SK-N-SH (cell line): ENCODE data around the gene PECR. TPM values are rescaled to one million over a fixed set of nuclear protein-coding genes. Genes with fewer than 3 reads are reported as not detected.

Source experiments
- CTCF ChIA-PET: fragments of 300-600, 350-600 bp; formaldehyde crosslinking; extraction: SDS; loops from one replicate; lab custom pipeline; 2021; lab: Yijun Ruan, JAX
- POLR2A ChIA-PET: fragments of 350-600 bp; sonication (Branson Sonifier 250); formaldehyde crosslinking; extraction: SDS; loops from one replicate; lab custom pipeline; 2020; ENCODE audit warnings: antibody characterized with exemption, inconsistent platforms; lab: Yijun Ruan, JAX
- DNase-seq: peaks from one replicate; pipeline ENCODE4 v3.0.0; 2012
- H2AFZ ChIP-seq: fragments of 200-600 bp; sonication (generic); 2 replicates; pipeline ENCODE4 v1.8.1; 2016; ENCODE audit warnings: antibody characterized with exemption, mild to moderate bottlenecking, low read depth
- H3F3A ChIP-seq: fragments of 200-600 bp; sonication (generic); replicated peaks from 2 replicates; pipeline ENCODE3; 2016; ENCODE audit warnings: antibody characterized with exemption, mild to moderate bottlenecking; ENCODE audit not compliant: insufficient read depth
- H3K27ac ChIP-seq, 2 experiments: fragments of 200-500 bp in 1 of 2; fragments of 200-600 bp in 1 of 2; sonication (Bioruptor generic) in 1 of 2; sonication (generic), shearing (Covaris generic) in 1 of 2; 2 replicates each; pipeline versions ENCODE4 v1.5.1 to v1.6.1; 2014 to 2016; ENCODE audit warnings: low read depth in 2 of 2, inconsistent platforms in 1 of 2, low read length in 1 of 2, mild to moderate bottlenecking in 1 of 2, mixed read lengths in 1 of 2
- H3K27me3 ChIP-seq: fragments of 200-600 bp; sonication (generic), shearing (Covaris generic); 2 replicates; pipeline ENCODE4 v1.6.1; 2016; ENCODE audit warnings: mixed run types; ENCODE audit not compliant: insufficient read depth
- H3K36me3 ChIP-seq, 2 experiments: fragments of 200-500 bp in 1 of 2; fragments of 200-600 bp in 1 of 2; sonication (Bioruptor generic) in 1 of 2; sonication (generic) in 1 of 2; replicated peaks in 1 of 2; 2 replicates each; pipeline versions ENCODE3 to v1.5.1; 2014 to 2016; ENCODE audit warnings: low read length in 1 of 2, mild to moderate bottlenecking in 1 of 2; ENCODE audit not compliant: insufficient read depth in 2 of 2, control insufficient read depth in 1 of 2
- H3K4me1 ChIP-seq, 2 experiments: fragments of 200-500 bp in 1 of 2; fragments of 200-600 bp in 1 of 2; sonication (Bioruptor generic) in 1 of 2; sonication (generic), shearing (Covaris generic) in 1 of 2; 2 replicates each; pipeline versions ENCODE4 v1.5.1 to v1.6.1; 2014 to 2016; ENCODE audit warnings: low read depth in 1 of 2, low read length in 1 of 2, mixed run types in 1 of 2; ENCODE audit not compliant: insufficient read depth in 2 of 2, control insufficient read depth in 1 of 2
- H3K4me2 ChIP-seq: fragments of 200-600 bp; sonication (generic), shearing (Covaris generic); 2 replicates; pipeline ENCODE4 v1.6.1; 2017; ENCODE audit warnings: mixed run types
- H3K4me3 ChIP-seq, 2 experiments: fragments of 200-500 bp in 1 of 2; fragments of 200-600 bp in 1 of 2; sonication (Bioruptor generic) in 1 of 2; sonication (generic), shearing (Covaris generic) in 1 of 2; 2 replicates each; pipeline versions ENCODE4 v1.5.1 to v1.8.1; 2014 to 2016; ENCODE audit warnings: low read depth in 2 of 2, inconsistent platforms in 1 of 2, low read length in 1 of 2, mild to moderate bottlenecking in 1 of 2, mixed read lengths in 1 of 2, moderate library complexity in 1 of 2
- H3K79me2 ChIP-seq: fragments of 200-600 bp; sonication (generic); 2 replicates; pipeline ENCODE4 v1.8.1; 2017; ENCODE audit warnings: mild to moderate bottlenecking; ENCODE audit not compliant: insufficient read depth
- H3K9ac ChIP-seq: fragments of 200-600 bp; sonication (generic); 2 replicates; pipeline ENCODE4 v1.6.1; 2017; ENCODE audit warnings: mixed run types
- H3K9me2 ChIP-seq: fragments of 200-600 bp; sonication (generic); 2 replicates; pipeline ENCODE4 v1.6.1; 2017; ENCODE audit warnings: mixed run types
- H3K9me3 ChIP-seq: fragments of 200-600 bp; sonication (generic); 2 replicates; pipeline ENCODE4 v1.6.1; 2017; ENCODE audit warnings: mixed run types, mild to moderate bottlenecking, moderate library complexity
- H4K20me1 ChIP-seq: fragments of 200-600 bp; sonication (generic); 2 replicates; pipeline ENCODE4 v1.6.1; 2017; ENCODE audit warnings: mild to moderate bottlenecking, mixed run types; ENCODE audit not compliant: insufficient read depth
- EP300 ChIP-seq, 2 experiments: IDR thresholded peaks; 2 replicates each; pipeline versions ENCODE4 v1.4.0 to v1.6.1; 2012; ENCODE audit warnings: borderline replicate concordance in 1 of 2, low read depth in 1 of 2, low read length in 1 of 2
- FOSL2 ChIP-seq: IDR thresholded peaks from 2 replicates; pipeline ENCODE4 v1.4.0; 2012; ENCODE audit warnings: low read depth, mild to moderate bottlenecking, moderate library complexity, borderline replicate concordance
- FOXM1 ChIP-seq: IDR thresholded peaks from 2 replicates; pipeline ENCODE4 v1.4.0; 2012; ENCODE audit warnings: low read depth, mild to moderate bottlenecking
- GABPA ChIP-seq: IDR thresholded peaks from 2 replicates; pipeline ENCODE4 v1.4.0; 2012; ENCODE audit warnings: low read depth, mild to moderate bottlenecking
- GATA2 ChIP-seq: sonication (generic); formaldehyde crosslinking; IDR thresholded peaks from 2 replicates; pipeline ENCODE4 v1.5.0; 2020; ENCODE audit warnings: mild to moderate bottlenecking, missing genetic modification reagents
- MAX ChIP-seq: IDR thresholded peaks from 2 replicates; pipeline ENCODE4 v1.4.0; 2012; ENCODE audit warnings: low read depth
- PBX3 ChIP-seq: IDR thresholded peaks from 2 replicates; pipeline ENCODE4; 2012
- RAD21 ChIP-seq: IDR thresholded peaks from 2 replicates; pipeline ENCODE4 v1.6.1; 2012; ENCODE audit warnings: mild to moderate bottlenecking, low read length
- RCOR1 ChIP-seq: fragments of 150-350 bp; IDR thresholded peaks from 2 replicates; pipeline ENCODE4 v1.6.1; 2017; ENCODE audit warnings: antibody characterized with exemption, low read length
- TAF1 ChIP-seq: IDR thresholded peaks from 2 replicates; pipeline ENCODE4 v1.6.1; 2012; ENCODE audit warnings: low read depth, mild to moderate bottlenecking, low read length, moderate library complexity, borderline replicate concordance
- WGBS: methylation state at CpG from one replicate; pipeline ENCODE4 v1.1.6; 2017; ENCODE audit warnings: low lambda C conversion rate; 5-methylcytosine and 5-hydroxymethylcytosine counted together
- polyA plus RNA-seq, 3 experiments: library from polyadenylated mRNA; depleted of rRNA; stranded (reverse); fragments of >200 nt; gene quantifications; 2 replicates each; pipeline ENCODE4 v1.2.3, GENCODE V29; 2012
- TF ChIP-seq, protein P1 (sequence below): fragments of 150-350 bp; IDR thresholded peaks from 2 replicates; pipeline ENCODE4 v1.6.1; 2017; ENCODE audit warnings: antibody characterized with exemption, low read length, low read depth, borderline replicate concordance
- TF ChIP-seq, protein P2 (sequence below): IDR thresholded peaks from 2 replicates; pipeline ENCODE4 v1.6.1; 2012; ENCODE audit warnings: mild to moderate bottlenecking, low read depth, low read length, moderate library complexity

Gene PECR
- polyA plus RNA-seq, 1 of the 3 experiments (the other 2 are of a cell fraction) = 18.6 TPM

DNA sequence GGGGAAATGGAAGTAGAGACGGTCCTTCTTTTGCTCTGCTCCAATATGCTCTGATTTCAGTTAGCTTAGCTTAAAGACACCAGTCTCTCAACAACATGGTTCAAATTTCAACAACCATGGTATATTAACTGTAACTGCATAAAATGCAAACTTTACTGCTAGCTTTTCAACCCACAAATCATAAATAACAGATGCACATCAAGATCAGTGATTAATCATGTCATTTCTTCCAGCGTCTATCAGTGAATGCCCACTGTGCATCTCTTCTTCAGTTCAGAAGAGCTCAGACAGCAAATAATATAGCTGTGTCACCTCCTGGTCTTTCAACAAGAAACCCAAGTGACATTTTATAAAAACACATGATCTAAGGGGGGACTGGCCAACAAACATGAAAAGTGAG lies 12.6 kb downstream of the PECR start:
- Histone ChIP-seq H3K27me3 (no peaks in the 10 kb centered on the region), H2AFZ (no peak overlapping the region), H3K9me3 (no peaks in the 10 kb centered on the region), H3K4me2 (no peak overlapping the region)
- TF ChIP-seq, protein P1, sequence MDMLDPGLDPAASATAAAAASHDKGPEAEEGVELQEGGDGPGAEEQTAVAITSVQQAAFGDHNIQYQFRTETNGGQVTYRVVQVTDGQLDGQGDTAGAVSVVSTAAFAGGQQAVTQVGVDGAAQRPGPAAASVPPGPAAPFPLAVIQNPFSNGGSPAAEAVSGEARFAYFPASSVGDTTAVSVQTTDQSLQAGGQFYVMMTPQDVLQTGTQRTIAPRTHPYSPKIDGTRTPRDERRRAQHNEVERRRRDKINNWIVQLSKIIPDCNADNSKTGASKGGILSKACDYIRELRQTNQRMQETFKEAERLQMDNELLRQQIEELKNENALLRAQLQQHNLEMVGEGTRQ = no peak
- TF ChIP-seq RCOR1 = no peak
- TF ChIP-seq EP300 (IDR thresholded peaks at IDR 0.05; ENCODE audit: borderline replicate concordance in 1 of 2, low read depth in 1 of 2, low read length in 1 of 2) = no peak
- TF ChIP-seq FOSL2 = no peak
- no peak for TF ChIP-seq FOXM1
- no peak for TF ChIP-seq PBX3
- TF ChIP-seq RAD21 = no peak
- TF ChIP-seq, protein P2, sequence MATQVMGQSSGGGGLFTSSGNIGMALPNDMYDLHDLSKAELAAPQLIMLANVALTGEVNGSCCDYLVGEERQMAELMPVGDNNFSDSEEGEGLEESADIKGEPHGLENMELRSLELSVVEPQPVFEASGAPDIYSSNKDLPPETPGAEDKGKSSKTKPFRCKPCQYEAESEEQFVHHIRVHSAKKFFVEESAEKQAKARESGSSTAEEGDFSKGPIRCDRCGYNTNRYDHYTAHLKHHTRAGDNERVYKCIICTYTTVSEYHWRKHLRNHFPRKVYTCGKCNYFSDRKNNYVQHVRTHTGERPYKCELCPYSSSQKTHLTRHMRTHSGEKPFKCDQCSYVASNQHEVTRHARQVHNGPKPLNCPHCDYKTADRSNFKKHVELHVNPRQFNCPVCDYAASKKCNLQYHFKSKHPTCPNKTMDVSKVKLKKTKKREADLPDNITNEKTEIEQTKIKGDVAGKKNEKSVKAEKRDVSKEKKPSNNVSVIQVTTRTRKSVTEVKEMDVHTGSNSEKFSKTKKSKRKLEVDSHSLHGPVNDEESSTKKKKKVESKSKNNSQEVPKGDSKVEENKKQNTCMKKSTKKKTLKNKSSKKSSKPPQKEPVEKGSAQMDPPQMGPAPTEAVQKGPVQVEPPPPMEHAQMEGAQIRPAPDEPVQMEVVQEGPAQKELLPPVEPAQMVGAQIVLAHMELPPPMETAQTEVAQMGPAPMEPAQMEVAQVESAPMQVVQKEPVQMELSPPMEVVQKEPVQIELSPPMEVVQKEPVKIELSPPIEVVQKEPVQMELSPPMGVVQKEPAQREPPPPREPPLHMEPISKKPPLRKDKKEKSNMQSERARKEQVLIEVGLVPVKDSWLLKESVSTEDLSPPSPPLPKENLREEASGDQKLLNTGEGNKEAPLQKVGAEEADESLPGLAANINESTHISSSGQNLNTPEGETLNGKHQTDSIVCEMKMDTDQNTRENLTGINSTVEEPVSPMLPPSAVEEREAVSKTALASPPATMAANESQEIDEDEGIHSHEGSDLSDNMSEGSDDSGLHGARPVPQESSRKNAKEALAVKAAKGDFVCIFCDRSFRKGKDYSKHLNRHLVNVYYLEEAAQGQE = no peak
- no peak for TF ChIP-seq TAF1
- no peak for TF ChIP-seq GATA2 (CRISPR knock-in tag)
- no peak for TF ChIP-seq MAX
- TF ChIP-seq GABPA = no peak
- TF ChIP-seq, all 33 proteins: peak for 0
- peaks cover 0 to 4% of the 10 kb centered on the region in 2 experiments; a peak in 1 of 4 replicates for H3K4me1 ChIP-seq
- H3K9ac ChIP-seq = no peak overlapping the region
- peaks cover 6% of the 10 kb centered on the region for H3F3A ChIP-seq
- no peak overlapping the region for H3K27ac ChIP-seq
- 87% methylated on average over 2 of the region's 2 CpGs for WGBS
- no peak for DNase-seq
- no peaks in the 10 kb centered on the region for H4K20me1 ChIP-seq
- POLR2A ChIA-PET = no interaction called here
- peaks cover 8 to 18% of the 10 kb centered on the region in 2 experiments for H3K36me3 ChIP-seq
- H3K4me3 ChIP-seq = no peak overlapping the region
- no peaks in the 10 kb centered on the region for H3K9me2 ChIP-seq
- CTCF ChIA-PET = interaction anchor here (0.6 to 2.1 kb wide), 6 partner anchors 10 to 53 kb away, joined by 3 to 8 read pairs (median 3); partner anchors contain the start of genes PECR and TMEM169
- no peaks in the 10 kb centered on the region for H3K79me2 ChIP-seq
